ENCODE data around the gene KCNMA1.

Gene KCNMA1

GRCh38 chr10:77299320-77299719 is 338.3 kb downstream of the KCNMA1 start:
- DNase-seq (ENCODE audit: extremely low read depth, low read depth): no peak
- no peak for TF ChIP-seq CTCF (IDR thresholded peaks at IDR 0.05; ENCODE audit: low read depth, low read length)

GRCh38 chr10:77297393-77297739 is 340.2 kb downstream of the KCNMA1 start:
- TF ChIP-seq CTCF (IDR thresholded peaks at IDR 0.05; ENCODE audit: low read depth, low read length): no peak
- DNase-seq (ENCODE audit: extremely low read depth, low read depth): no peak

GRCh38 chr10:77296534-77297392 is 340.8 kb downstream of the KCNMA1 start:
- no peak for TF ChIP-seq CTCF (IDR thresholded peaks at IDR 0.05; ENCODE audit: low read depth, low read length)
- DNase-seq (ENCODE audit: extremely low read depth, low read depth): no peak

- DNase-seq (ENCODE audit: extremely low read depth, low read depth): no peak
- no peak for TF ChIP-seq CTCF (IDR thresholded peaks at IDR 0.05; ENCODE audit: low read depth, low read length)
These were observed 343.8 kb downstream of the KCNMA1 start for GRCh38 chr10:77293773-77294172.

GRCh38 chr10:77293347-77293746 is 344.3 kb downstream of the KCNMA1 start:
- no peak for DNase-seq (ENCODE audit: extremely low read depth, low read depth)
- no peak for TF ChIP-seq CTCF (IDR thresholded peaks at IDR 0.05; ENCODE audit: low read depth, low read length)

GRCh38 chr10:77291596-77292505 is 345.8 kb downstream of the KCNMA1 start:
- TF ChIP-seq CTCF (IDR thresholded peaks at IDR 0.05; ENCODE audit: low read depth, low read length): no peak
- no peak for DNase-seq (ENCODE audit: extremely low read depth, low read depth)

Data from AG09319 (cell line).